A673 (cell line): ENCODE measurements around the gene ARHGAP30. TPM values are rescaled to one million over a fixed set of nuclear protein-coding genes. Genes with fewer than 3 reads are reported as not detected.
A peak's percentile ranks its signal among the peaks of the same experiment; 100 is the strongest.
"Not testable (repeated sequence)": the region's sequence is repeated elsewhere in the genome, so short reads cannot be mapped to it uniquely, and the experiment has no call there.

Source experiments
- Bru-seq: library from RNA; stranded (reverse); fragments of 400-500 nt; gene quantifications from one replicate; lab custom pipeline; 2021; lab: Mats Ljungman, UMichigan
- BruChase-seq, 2 experiments: library from RNA; stranded (reverse); fragments of 400-500 nt; gene quantifications; one replicate each; lab custom pipeline; 2021; lab: Mats Ljungman, UMichigan
- BruUV-seq: library from RNA; stranded (reverse); fragments of 400-500 nt; replicated peaks from 2 replicates; lab custom pipeline; 2021; lab: Mats Ljungman, UMichigan
- CTCF ChIA-PET: fragments of 300-600 bp; sonication (Branson Sonifier 250); formaldehyde crosslinking; loops from one replicate; lab custom pipeline; 2022; ENCODE audit warnings: antibody characterized with exemption; lab: Charles Lee
- POLR2A ChIA-PET: fragments of 300-600 bp; sonication (Branson Sonifier 250); formaldehyde crosslinking; loops from one replicate; lab custom pipeline; 2022; ENCODE audit warnings: antibody characterized with exemption; ENCODE audit not compliant: low non-redundant PET; lab: Charles Lee
- DNase-seq: peaks from one replicate; pipeline ENCODE4 v3.0.0-alpha.2; 2015; ENCODE audit warnings: low spot score
- H3K27ac ChIP-seq: fragments of 200-600 bp; sonication (generic); 2 replicates; pipeline ENCODE4 v1.5.1; 2016; ENCODE audit warnings: mixed run types, low read depth, mild to moderate bottlenecking, mixed read lengths, antibody characterized with exemption, low read length; ENCODE audit not compliant: poor library complexity, severe bottlenecking
- H3K27me3 ChIP-seq: fragments of 200-600 bp; sonication (generic); replicated peaks from 2 replicates; pipeline ENCODE4 v1.6.1; 2017; ENCODE audit warnings: mixed run types, low read depth, mild to moderate bottlenecking, mixed read lengths, antibody characterized with exemption, low read length; ENCODE audit not compliant: insufficient read depth, poor library complexity
- H3K36me3 ChIP-seq: fragments of 200-600 bp; sonication (generic); 2 replicates; pipeline ENCODE4 v1.6.1; 2016; ENCODE audit warnings: mixed run types, mild to moderate bottlenecking, mixed read lengths, antibody characterized with exemption, low read length; ENCODE audit not compliant: insufficient read depth, poor library complexity, severe bottlenecking
- H3K4me1 ChIP-seq: fragments of 200-600 bp; sonication (generic); 2 replicates; pipeline ENCODE4 v1.6.1; 2017; ENCODE audit warnings: mixed run types, mild to moderate bottlenecking, mixed read lengths, antibody characterized with exemption, low read length; ENCODE audit not compliant: insufficient read depth, poor library complexity, severe bottlenecking
- H3K4me3 ChIP-seq: fragments of 200-600 bp; sonication (generic); 2 replicates; pipeline ENCODE4 v1.5.1; 2016; ENCODE audit warnings: low read depth, mixed run types, mild to moderate bottlenecking, mixed read lengths, low read length; ENCODE audit not compliant: poor library complexity, severe bottlenecking
- H3K9me3 ChIP-seq: fragments of 200-600 bp; sonication (generic); 2 replicates; pipeline ENCODE4 v1.6.1; 2016; ENCODE audit warnings: mixed run types, low read depth, mild to moderate bottlenecking, mixed read lengths, antibody characterized with exemption, low read length; ENCODE audit not compliant: poor library complexity, severe bottlenecking
- EZH2 ChIP-seq: fragments of 200-600 bp; sonication (generic); IDR thresholded peaks from 2 replicates; pipeline ENCODE4 v1.6.1; 2017; ENCODE audit warnings: borderline replicate concordance, low read depth, mild to moderate bottlenecking, mixed read lengths, antibody characterized with exemption, low read length; ENCODE audit not compliant: poor library complexity, severe bottlenecking
- intact Hi-C: fragments of 100-400 bp; cut with micrococcal nuclease; formaldehyde crosslinking; loops from one replicate; pipeline ENCODE4 v1.10.0; 2022; ENCODE audit not compliant: unreplicated experiment
- long read RNA-seq: library from polyadenylated mRNA; stranded (forward); transcript quantifications from one replicate; pipeline ENCODE4 v2.0.0, GENCODE V29; 2022
- total RNA-seq: library from RNA; stranded (reverse); gene quantifications from 2 replicates; pipeline ENCODE4 v1.2.3, GENCODE V29; 2021
- TF ChIP-seq, protein P1 (sequence below): fragments of 300-800, 200-600 bp; sonication (generic); conservative IDR thresholded peaks from 2 replicates; pipeline ENCODE4 v1.5.1; 2017; ENCODE audit warnings: low read depth, mild to moderate bottlenecking, antibody characterized with exemption, low read length, moderate library complexity, mixed read lengths

The ARHGAP30 gene, protein sequence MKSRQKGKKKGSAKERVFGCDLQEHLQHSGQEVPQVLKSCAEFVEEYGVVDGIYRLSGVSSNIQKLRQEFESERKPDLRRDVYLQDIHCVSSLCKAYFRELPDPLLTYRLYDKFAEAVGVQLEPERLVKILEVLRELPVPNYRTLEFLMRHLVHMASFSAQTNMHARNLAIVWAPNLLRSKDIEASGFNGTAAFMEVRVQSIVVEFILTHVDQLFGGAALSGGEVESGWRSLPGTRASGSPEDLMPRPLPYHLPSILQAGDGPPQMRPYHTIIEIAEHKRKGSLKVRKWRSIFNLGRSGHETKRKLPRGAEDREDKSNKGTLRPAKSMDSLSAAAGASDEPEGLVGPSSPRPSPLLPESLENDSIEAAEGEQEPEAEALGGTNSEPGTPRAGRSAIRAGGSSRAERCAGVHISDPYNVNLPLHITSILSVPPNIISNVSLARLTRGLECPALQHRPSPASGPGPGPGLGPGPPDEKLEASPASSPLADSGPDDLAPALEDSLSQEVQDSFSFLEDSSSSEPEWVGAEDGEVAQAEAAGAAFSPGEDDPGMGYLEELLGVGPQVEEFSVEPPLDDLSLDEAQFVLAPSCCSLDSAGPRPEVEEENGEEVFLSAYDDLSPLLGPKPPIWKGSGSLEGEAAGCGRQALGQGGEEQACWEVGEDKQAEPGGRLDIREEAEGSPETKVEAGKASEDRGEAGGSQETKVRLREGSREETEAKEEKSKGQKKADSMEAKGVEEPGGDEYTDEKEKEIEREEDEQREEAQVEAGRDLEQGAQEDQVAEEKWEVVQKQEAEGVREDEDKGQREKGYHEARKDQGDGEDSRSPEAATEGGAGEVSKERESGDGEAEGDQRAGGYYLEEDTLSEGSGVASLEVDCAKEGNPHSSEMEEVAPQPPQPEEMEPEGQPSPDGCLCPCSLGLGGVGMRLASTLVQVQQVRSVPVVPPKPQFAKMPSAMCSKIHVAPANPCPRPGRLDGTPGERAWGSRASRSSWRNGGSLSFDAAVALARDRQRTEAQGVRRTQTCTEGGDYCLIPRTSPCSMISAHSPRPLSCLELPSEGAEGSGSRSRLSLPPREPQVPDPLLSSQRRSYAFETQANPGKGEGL
- not detected in 2 replicates for total RNA-seq
- not detected for Bru-seq, nascent RNA
- BruChase-seq, experiment 1, labeled RNA remaining after a 2-hour chase = percentile 4 among the genes with signal in this experiment
- percentile 11 among the genes with signal in this experiment for BruChase-seq, experiment 2, labeled RNA remaining after a 6-hour chase
- long read RNA-seq, partial matches to known transcripts = 0 of 1 reads
- long read RNA-seq, other reads (novel, unspliced or antisense) = 1 of 1 reads

DNA sequence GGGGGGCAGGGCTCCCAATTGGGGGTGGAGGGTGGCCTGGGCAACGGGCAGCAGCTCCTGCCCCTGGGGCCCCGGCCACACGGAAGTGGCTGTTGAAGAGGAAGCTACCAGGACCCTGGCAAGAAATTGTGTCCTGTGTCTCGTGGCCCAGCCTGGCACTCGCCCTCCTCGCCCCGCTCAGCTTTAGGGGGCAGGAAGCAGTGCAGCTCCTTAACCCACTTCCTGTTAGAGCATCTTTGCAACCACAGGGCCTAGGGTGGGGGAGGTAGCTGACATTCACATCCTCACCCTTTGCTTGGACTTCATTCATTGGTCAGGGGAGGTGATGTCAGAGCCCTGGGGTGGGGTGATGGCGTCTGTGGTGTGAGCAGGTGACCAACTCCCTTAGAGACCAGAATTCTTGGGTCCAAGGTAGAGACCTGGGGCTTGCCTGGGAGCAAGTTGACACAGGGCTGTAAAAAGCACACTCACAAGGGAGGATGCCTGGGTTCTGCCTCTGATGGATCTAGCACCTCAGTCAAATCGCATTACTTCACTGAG, at the start of gene ARHGAP30:
Gene ARHGAP30 (minus strand): TSS at position 161 of the 540 bp plus-strand sequence. CDS start 267 bp downstream, outside the sequence.
- TF ChIP-seq, protein P1, sequence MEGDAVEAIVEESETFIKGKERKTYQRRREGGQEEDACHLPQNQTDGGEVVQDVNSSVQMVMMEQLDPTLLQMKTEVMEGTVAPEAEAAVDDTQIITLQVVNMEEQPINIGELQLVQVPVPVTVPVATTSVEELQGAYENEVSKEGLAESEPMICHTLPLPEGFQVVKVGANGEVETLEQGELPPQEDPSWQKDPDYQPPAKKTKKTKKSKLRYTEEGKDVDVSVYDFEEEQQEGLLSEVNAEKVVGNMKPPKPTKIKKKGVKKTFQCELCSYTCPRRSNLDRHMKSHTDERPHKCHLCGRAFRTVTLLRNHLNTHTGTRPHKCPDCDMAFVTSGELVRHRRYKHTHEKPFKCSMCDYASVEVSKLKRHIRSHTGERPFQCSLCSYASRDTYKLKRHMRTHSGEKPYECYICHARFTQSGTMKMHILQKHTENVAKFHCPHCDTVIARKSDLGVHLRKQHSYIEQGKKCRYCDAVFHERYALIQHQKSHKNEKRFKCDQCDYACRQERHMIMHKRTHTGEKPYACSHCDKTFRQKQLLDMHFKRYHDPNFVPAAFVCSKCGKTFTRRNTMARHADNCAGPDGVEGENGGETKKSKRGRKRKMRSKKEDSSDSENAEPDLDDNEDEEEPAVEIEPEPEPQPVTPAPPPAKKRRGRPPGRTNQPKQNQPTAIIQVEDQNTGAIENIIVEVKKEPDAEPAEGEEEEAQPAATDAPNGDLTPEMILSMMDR = no peak
- no peak for TF ChIP-seq EZH2
- H3K27me3 ChIP-seq = peaks cover 2% of the 10 kb centered on the region
- BruUV-seq = no TSS peak
- H3K36me3 ChIP-seq = no peaks in the 10 kb centered on the region
- H3K4me3 ChIP-seq = no peak within 1 kb of the TSS
- H3K9me3 ChIP-seq = no peaks in the 10 kb centered on the region
- no peaks in the 10 kb centered on the region for H3K4me1 ChIP-seq
- no peak within 1 kb of the TSS for H3K27ac ChIP-seq
- POLR2A ChIA-PET = interaction anchor here (0.5 kb wide), 1 partner anchor 14 kb away, joined by 5 read pairs; no protein-coding TSS in a partner anchor
- CTCF ChIA-PET = no interaction called here
- DNase-seq = no peak
- intact Hi-C loops = no loop called here

DNA sequence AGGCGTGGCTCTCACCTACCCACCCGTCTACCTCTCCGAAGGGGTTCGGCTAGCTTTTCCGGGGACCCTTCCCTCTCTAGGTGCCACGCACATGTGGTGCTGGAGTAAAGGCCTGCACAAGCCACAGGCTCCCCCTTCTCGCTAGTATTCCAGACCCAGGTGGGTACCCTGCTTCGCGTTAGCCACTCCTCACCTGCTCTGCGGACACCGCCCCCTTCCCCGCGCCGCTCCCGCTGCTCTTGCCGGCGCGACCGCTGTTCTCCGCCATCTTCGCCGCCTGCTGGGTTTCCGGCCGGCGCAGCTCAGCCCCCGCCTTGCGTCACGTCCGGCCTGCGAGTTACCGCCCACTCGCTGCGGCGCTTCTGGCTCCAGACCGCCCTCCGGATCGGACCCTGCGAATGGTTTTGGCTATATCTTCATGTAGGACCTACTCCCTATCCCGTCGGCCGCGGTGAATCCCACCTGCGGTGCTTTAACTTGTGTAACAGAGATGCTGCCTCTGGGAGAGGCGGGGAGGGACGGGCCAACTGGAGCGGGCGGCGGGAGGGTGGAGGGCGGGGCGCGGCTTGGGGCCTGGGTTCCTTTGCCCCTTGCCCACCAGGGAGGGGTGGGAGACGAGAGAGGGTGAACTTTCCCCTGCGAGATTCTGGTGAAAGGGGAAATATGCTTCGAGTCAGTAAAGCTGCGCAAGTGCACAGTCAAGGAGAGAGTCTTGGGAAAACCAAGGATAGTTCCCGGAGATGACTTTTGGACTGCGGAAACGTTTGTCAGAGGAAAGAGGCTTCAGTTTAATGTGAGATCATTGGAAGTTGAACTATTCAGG, 48.3 kb upstream of the ARHGAP30 start, which contains the start of the genes NIT1 and PFDN2:
Gene NIT1 (plus strand): TSS at position 347 of the 823 bp plus-strand sequence. CDS start 72 bp downstream, at position 419.
Gene PFDN2 (minus strand): TSS at position 279 of the 823 bp plus-strand sequence. CDS start 11 bp downstream, at position 268.
- H3K27me3 ChIP-seq = no peaks in the 10 kb centered on the region
- peak within 1 kb of the TSS; percentile 93 for H3K27ac ChIP-seq
- TSS peak; percentile 70 for BruUV-seq
- intact Hi-C loops = no loop called here
- no peaks in the 10 kb centered on the region for H3K9me3 ChIP-seq
- ChIA-PET CTCF (interaction anchor here (0.5 to 0.6 kb wide), 2 partner anchors 108 to 128 kb away, joined by 4 to 15 read pairs; partner anchors contain the start of gene TOMM40L), POLR2A (interaction anchor here (0.5 kb wide), 1 partner anchor 272 kb away, joined by 16 read pairs; no protein-coding TSS in a partner anchor)
- peak within 1 kb of the TSS; percentile 86 for H3K4me3 ChIP-seq
- peaks cover 12% of the 10 kb centered on the region for H3K4me1 ChIP-seq
- peaks cover 33% of the 10 kb centered on the region for H3K36me3 ChIP-seq
- no peak for TF ChIP-seq EZH2
- TF ChIP-seq, protein P1 = no peak
- DNase-seq = peak; percentile 93

DNA sequence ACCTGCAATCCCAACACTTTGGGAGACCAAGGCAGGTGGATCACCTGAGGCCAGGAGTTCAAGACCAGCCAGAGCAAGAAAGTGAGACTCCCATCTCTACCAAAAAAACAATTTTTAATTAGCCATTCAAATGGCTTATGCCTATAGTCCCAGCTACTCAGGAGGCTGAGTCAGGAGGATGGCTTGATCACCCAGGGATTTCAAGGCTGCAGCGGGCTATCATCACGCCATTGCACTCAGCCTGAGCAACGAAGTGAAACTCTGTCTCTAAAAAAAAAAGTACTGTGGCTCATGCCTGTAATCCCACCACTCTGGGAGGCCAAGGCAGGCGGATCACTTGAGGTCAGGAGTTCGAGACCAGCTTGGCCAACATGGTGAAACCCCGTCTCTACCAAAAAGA, 46.3 kb upstream of the ARHGAP30 start:
- Histone ChIP-seq H3K4me1 (peaks cover 12% of the 10 kb centered on the region), H3K36me3 (peaks cover 13% of the 10 kb centered on the region)
- H3K9me3 ChIP-seq, H3K4me3 ChIP-seq, POLR2A ChIA-PET, intact Hi-C loops, CTCF ChIA-PET, H3K27me3 ChIP-seq, DNase-seq, H3K27ac ChIP-seq, BruUV-seq: not testable (repeated sequence)
